Gastrocnemius medialis (tissue), 4 donors: ENCODE data around the gene PLEKHM1.
"Not testable (repeated sequence)": the region's sequence is repeated elsewhere in the genome, so short reads cannot be mapped to it uniquely, and the experiment has no call there.

ENCODE experiments used
- CTCF ChIP-seq, 5 experiments: fragments of 450-650 bp in 3 of 5; fragments of 200-600 bp in 2 of 5; sonication (generic) in 2 of 5; IDR thresholded peaks in 4 of 5; conservative IDR thresholded peaks in 1 of 5; 1 replicate in 4 of 5; 2 replicates in 1 of 5; pipeline ENCODE4 v1.5.1; 2016 to 2019; ENCODE audit warnings: antibody characterized with exemption in 5 of 5, mild to moderate bottlenecking in 3 of 5, moderate library complexity in 3 of 5
- POLR2A ChIP-seq, 2 donors: fragments of 450-650 bp; IDR thresholded peaks; one replicate each; pipeline ENCODE4 v1.6.1; 2017; ENCODE audit warnings: antibody characterized with exemption in 2 of 2, mild to moderate bottlenecking in 2 of 2, moderate library complexity in 2 of 2

- TF ChIP-seq POLR2A (IDR thresholded peaks at IDR 0.05); CTCF (IDR thresholded peaks at IDR 0.05 in 4 of 5, conservative IDR thresholded peaks at IDR 0.05 in 1 of 5): not testable (repeated sequence)
Measured at GRCh38 chr17:45492156-45492555, 1.6 kb upstream of the PLEKHM1 start.
